ENCODE data around the gene KIF3C. TPM values are rescaled to one million over a fixed set of nuclear protein-coding genes. Genes with fewer than 3 reads are reported as not detected.

KIF3C gene
- total and polyA plus RNA-seq, 2 of the 8 experiments (the other 6 are each of a cell fraction or from before 2014, with no cell fraction given) = 13.4 to 58.1 TPM

GRCh38 chr2:26000561-26001082 lies 18.3 kb upstream of the KIF3C start (continued):
- TF ChIP-seq RAD21 (IDR thresholded peaks at IDR 0.05 in 1 of 2, conservative IDR thresholded peaks at IDR 0.05 in 1 of 2; ENCODE audit: low read depth in 2 of 2, low read length in 2 of 2) = no peak
- no peak for TF ChIP-seq RXRA (IDR thresholded peaks at IDR 0.05; ENCODE audit: insufficient read depth, low read depth, low read length)
- TF ChIP-seq TEAD4 (IDR thresholded peaks at IDR 0.05; ENCODE audit: low read depth, low read length) = no peak
- no peak for TF ChIP-seq TAF7 (optimal IDR thresholded peaks at IDR 0.05; ENCODE audit: borderline replicate concordance, low read depth, low read length)
- TF ChIP-seq SRF (IDR thresholded peaks at IDR 0.05; ENCODE audit: low read depth, low read length) = no peak

Measured in H1 (cell line).